GM18951 (cell line): ENCODE measurements around the gene ALDOA.

Experiments used
- POLR2A ChIP-seq: IDR thresholded peaks from 4 replicates; pipeline ENCODE4 v1.6.1; 2011; ENCODE audit warnings: mild to moderate bottlenecking; ENCODE audit not compliant: insufficient read length, insufficient read depth; ENCODE audit errors: extremely low read depth
- in situ Hi-C: fragments of 300-500 bp; cut with MboI; formaldehyde crosslinking; loops from one replicate; pipeline ENCODE4 v1.12.0; 2022; ENCODE audit warnings: low sequenced_read_pairs, mixed read lengths, inconsistent platforms; ENCODE audit not compliant: unreplicated experiment

Gene ALDOA

DNA sequence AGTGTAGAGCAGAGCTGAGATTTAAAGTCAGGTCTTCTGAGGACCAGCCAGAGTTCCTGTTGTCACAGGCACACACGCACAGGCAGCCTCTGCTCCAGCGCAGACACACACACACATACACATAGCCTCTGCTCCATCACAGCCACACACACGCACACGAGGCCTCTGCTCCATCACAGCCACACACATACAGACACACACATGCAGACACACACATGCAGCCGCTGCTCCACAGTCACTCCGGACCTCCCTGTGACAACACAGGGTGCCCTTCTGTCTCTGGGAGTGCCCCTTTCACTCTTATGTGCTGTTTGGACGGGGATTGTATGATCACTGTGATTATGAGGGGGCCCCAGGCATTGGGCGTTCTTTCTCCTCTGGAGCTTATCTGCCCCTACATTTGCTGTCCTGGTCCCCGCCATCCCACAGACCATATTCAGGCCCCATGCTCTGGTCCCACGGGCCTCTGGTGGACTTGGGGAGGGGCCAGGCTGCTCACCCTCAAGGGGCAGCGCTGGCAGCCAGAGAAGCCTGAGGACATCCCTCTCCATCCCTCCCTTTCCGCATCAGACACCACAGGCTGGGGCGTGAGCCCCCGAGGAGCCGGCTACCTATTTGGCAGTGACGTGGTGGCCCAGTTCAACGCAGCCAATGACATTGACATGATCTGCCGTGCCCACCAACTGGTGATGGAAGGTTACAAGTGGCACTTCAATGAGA, 18.7 kb downstream of the ALDOA start:
- in situ Hi-C loops: no loop called here
- peak; percentile 10 for TF ChIP-seq POLR2A

DNA sequence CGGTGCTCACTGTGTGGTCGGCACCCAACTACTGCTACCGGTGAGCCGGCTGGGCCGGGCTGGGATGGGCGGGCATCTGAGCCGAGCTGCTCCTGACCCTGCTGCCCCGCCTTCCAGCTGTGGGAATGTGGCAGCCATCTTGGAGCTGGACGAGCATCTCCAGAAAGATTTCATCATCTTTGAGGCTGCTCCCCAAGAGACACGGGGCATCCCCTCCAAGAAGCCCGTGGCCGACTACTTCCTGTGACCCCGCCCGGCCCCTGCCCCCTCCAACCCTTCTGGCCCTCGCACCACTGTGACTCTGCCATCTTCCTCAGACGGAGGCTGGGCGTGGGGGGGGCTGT, 19.2 kb downstream of the ALDOA start:
- in situ Hi-C loops: no loop called here
- no peak for TF ChIP-seq POLR2A

DNA sequence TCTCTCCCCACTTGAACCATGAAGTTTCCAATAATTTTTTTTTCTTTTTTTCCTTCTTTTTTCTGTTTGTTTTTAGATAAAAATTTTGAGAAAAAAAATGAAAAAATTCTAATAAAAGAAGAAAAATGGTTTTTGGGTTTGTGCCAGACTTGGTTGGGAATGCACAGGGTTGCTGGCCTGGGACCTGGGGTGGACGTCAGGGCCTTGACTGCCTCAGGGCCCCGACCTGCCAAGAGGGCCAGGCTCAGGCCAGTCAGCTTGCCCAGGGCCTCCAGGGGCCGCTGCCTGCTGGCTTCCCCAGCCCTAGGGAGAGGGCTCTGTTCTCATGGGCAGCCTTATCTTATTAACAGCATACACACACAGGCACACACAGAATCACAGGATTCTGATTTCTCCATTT, 19.7 kb downstream of the ALDOA start:
- no peak for TF ChIP-seq POLR2A
- in situ Hi-C loops: no loop called here

DNA sequence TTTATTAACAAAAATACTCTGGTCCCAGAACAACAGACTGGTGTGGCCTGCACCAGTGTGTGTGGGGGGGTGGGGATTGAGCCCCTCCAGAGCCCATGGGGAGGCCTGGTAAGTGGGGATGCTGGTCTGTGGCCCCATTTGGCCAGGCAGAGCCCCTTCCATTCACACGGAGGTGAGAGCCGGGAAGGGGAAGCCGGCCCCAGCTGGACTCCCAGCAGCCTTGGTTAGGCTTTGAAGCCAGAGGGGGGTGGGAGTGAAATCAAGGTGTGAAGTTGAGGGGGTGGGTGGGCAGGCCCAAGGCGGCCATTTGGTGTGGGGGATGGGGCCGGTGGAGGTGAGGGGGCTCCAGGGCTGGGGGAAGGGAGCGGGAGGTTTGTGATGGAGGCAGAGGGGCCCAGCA, 20.3 kb downstream of the ALDOA start:
- TF ChIP-seq POLR2A: no peak
- in situ Hi-C loops: no loop called here

DNA sequence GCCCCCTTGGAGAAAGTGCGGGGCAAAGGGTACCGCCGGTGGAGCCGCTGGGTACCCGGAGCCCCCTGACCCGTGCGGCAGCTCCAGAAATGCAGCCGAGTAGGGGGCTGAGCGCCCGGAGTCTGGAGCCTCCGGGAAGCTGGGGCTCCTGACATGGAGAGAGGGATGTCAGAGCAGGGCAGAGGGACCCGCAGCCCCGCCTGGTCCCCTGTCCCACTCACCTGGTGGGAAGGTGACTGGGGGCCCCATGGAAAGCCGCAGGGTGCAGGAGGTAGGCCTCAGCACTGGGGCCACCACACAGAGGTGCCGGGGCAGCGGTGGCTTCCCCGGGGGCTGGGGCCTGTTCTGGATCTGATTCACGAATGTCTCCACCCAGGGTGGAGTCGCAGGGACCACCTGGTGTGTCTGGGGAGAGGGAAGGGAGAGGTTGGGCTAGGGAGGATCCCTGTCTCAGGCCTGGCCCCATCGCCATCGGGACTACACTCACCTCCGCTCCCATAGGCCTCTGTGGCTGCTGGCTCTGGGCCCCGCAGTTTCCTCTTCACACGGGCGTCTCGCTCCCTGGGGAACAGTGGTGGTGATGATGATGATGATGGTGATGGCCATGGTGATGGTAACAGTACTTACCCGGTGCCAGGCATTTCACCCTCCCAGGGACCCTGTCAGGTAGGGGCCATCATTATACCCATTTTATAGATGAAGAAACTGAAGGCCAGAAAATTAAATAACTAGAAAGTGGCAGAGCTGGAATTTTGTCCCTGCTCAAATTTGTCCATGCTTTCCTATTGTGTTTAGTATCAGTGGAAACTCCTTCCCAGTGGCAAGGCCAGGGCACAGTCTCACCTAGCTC, 21.0 kb downstream of the ALDOA start:
- TF ChIP-seq POLR2A: no peak
- in situ Hi-C loops: no loop called here

DNA sequence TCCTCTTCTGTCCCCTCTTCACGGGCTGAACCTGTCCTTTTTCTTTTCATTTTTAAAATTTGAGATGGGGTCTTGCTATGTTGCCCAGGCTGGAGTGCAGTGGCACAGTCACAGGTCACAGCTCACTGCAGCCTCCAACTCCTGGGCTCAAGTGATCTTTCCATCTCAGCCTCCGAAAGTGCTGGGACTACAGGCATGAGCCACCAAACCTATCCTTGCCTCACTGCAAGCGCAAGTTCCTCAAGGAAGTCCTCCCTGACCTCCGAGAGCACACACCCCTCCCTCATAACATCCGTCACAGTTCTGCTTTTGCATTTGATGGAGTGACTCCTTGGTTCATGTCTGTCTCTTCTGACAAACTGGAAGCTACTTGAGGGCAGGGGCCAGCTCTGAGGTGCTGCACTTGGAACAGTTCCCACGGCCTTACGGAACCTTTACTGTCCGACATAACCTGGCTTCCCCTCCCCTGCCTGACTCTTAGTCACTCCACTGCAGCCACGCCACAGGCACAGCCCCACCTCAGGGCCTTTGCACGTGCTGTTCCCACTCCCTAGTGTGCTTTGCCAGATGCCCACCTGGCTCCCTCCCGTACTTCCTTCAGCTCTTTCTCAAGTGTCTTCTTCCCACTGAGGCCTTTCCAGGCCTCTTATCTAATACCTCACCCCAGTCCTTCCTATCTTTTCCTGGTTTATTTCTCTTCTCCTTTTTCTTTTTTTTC, 21.8 kb downstream of the ALDOA start:
- no peak for TF ChIP-seq POLR2A
- in situ Hi-C loops: no loop called here

DNA sequence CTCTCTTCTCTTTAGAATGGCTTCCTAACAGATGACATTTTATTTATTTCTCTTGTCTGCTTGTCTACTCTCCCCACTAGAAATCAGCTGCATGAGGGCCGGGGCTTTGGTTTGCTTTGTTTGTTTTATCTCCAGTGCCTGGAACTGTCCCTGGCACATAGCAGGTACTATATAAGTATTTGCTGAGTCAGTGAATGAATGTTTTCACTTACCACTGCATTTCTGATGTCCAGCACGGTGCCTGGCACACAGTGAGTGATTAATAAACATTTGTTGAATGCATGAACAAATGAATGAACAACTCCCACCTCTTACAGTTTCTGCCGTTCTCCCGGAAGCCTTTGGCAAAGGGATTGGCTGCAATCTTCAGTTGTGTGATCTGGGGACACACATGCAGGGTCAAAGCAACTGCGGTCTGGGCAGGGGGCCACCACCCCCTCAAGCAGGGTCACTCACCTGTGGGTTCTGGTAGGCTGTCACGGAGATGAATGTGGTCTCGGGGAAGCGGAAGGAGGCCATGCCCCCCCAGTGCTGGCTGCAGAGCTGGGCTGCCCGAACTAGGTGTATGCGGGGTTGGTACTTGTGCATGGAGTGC, 22.8 kb downstream of the ALDOA start:
- no peak for TF ChIP-seq POLR2A
- in situ Hi-C loops: no loop called here

DNA sequence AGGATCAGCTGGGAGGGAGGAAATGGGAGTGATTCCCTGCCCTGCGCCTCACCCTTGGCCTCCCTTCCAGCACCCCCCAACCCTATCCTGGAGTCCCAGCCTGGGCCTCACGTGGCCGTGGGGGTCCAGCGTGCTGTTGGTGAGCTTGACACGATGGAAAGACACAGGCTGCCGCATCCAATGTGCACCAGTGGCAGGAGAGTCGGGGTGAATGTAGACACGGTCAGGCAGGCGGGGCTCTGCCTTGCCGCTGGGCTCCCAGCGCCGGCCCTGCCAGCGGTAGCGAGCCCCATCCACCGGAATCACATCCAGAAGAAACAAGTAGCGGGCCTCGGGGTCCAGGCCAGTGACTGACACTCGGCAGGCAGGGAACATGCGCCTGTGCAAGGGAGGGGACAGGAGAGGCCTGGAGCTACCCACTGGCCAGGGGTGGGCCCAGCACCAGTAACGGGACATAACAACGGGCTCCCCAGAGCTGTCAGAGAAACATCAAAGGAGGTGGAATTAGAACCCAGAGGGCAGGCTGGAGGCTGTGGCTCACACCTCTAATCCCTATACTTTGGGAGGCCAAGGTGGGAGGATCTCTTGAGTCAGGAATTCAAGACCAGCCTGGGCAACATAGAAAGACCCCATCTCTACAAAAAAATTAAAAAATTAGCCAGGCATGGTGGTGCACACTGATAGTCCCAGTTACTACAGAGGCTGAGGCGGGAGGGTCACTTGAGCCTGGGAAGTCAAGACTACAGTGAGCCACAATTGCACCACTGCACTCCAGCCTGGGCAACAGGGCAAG, 23.5 kb downstream of the ALDOA start:
- in situ Hi-C loops: no loop called here
- TF ChIP-seq POLR2A: no peak

DNA sequence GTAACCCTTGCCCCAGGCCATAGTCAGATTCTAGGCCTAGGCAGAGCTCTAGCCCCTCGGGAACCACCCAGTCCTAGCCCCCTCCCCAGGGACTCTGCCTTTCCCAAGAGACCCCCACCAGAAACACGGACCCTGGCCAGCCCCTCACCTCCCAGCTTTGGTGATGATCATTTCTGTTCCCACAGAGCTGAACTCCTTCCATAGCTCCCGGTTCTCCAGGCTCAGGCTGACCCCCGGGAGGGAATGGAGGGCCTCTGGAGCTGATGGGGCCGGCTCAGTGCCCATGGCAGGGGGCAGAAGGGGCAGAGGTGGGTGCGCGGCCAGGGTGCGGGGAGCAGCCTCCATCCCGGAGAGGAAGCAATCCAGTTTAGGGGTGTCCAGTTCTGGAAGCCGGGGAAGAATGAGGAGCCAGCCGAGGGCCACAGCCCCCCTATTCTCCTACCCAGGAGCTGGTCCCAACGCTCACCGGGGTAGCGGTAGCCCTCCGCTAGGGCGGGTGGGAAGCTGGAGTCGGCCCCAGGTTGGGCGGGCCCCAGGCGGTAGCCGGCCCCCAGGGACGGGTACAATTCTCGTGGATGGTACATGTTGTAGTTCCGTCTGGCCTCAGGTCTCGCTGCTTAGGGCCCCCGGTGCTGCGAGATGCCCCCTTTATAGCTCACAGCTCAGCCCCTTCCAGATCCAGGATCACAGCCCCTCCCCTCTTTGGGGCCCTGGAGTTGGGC, 25.2 kb downstream of the ALDOA start:
- in situ Hi-C loops: no loop called here
- TF ChIP-seq POLR2A: no peak

DNA sequence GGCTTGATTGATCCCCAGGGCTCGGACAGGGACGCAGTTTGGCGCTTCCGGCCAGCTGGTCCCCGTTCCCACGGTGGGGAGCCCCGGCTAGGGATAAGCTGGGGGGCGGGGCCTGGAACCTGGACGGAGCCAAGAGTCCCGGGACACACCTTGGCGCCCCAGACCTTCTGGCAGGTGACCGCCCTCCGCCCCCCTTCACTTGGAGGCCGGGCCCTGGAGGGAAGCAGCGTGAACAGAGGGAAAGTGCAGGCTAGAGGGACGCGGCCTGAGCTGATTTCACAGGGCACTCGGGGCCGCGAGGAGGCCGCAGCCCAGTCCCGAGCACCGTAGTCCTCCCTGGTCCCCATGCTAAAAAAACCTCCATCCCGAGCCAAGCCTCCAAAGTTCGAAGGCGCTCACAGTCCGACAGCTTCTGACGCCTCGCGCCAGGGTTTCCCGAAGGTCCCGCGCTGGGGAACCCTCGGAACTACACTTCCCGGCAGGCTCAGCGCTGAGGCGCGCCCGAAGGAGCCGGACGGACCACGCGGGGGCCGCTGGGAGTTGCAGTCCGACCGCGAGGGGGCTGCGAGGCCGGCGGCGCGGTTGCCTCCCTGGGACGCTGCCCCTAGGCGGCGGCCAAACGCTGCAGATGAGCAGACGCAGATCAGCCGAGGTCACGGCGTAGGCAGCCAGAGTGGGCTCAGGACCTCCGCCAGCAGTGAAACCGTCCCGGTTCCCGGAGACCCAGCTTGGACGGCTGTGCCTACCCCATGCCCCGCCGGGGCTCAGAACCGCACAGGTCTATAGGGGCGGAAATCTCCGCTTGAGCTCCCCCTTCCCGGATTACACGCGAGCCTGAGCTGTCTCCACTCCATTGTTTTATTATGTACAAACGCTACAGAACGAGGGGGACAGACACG, 26.2 kb downstream of the ALDOA start, which contains the start of gene TBX6:
TSS of gene TBX6 (minus strand) at position 451 of the 899 bp plus-strand sequence. CDS start 731 bp downstream, outside the sequence.
- peak; percentile 66 for TF ChIP-seq POLR2A

More for the DNA sequence above, 26.2 kb downstream of the ALDOA start, which contains the start of gene TBX6:
- in situ Hi-C loops: no loop called here
